ENCODE data around the gene STIL. TPM values are rescaled to one million over a fixed set of nuclear protein-coding genes. Genes with fewer than 3 reads are reported as not detected.
A peak's percentile ranks its signal among the peaks of the same experiment; 100 is the strongest.

Gene STIL
- total RNA-seq, 1 experiment from 2014 or later: 26.4 TPM

DNA sequence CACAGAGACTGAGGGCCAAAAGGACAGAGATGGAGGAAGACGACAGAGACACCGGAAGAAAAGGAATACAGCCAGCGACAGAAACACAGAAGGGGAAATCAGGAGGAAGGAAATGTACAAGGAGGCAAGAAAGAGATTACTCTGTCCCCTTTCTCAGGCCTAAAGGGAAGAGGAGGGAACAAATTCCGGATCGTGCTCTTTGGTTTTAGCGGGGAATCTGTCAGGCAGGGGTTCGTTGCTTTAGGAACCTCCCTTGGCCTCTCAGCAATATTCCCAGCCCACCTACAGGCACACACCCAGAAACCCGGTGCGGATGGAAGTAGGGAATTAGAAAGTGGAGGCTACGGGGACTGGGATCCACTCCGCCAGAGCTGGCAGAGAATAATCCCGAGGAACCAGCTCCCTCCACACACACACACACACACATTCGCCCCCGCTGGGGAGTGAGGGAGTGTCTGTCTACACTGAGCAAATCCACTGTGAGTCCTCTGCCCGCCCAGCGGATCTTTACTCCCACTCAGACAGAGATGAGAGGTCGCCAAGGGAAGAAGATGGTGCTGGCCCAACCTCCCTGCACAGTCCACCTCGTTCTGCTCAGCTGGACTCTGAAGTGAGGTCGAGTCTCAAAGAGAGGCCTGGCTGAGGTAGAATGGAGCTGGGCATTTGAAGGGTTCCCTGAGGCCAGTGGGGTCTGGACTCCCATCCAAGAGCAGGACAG lies 87.7 kb downstream of the STIL start:
- no peaks in the 10 kb centered on the region for H3K27me3 Mint-ChIP-seq (ENCODE audit: insufficient read depth, unreplicated experiment)
- ChIA-PET POLR2A (interaction anchor here (0.6 kb wide), 1 partner anchor 88 kb away, joined by 3 read pairs; the partner anchor contains the start of gene STIL), CTCF (interaction anchor here (1.0 kb wide), 1 partner anchor 47 kb away, joined by 6 read pairs; no protein-coding TSS in a partner anchor)
- TF ChIP-seq, protein P1, sequence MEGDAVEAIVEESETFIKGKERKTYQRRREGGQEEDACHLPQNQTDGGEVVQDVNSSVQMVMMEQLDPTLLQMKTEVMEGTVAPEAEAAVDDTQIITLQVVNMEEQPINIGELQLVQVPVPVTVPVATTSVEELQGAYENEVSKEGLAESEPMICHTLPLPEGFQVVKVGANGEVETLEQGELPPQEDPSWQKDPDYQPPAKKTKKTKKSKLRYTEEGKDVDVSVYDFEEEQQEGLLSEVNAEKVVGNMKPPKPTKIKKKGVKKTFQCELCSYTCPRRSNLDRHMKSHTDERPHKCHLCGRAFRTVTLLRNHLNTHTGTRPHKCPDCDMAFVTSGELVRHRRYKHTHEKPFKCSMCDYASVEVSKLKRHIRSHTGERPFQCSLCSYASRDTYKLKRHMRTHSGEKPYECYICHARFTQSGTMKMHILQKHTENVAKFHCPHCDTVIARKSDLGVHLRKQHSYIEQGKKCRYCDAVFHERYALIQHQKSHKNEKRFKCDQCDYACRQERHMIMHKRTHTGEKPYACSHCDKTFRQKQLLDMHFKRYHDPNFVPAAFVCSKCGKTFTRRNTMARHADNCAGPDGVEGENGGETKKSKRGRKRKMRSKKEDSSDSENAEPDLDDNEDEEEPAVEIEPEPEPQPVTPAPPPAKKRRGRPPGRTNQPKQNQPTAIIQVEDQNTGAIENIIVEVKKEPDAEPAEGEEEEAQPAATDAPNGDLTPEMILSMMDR (IDR thresholded peaks at IDR 0.05; ENCODE audit: insufficient read depth in 1 of 2, low read depth in 1 of 2, low read length in 1 of 2, severe bottlenecking in 1 of 2, unreplicated experiment in 1 of 2): no peak
- intact Hi-C loops (cut with micrococcal nuclease; ENCODE audit: unreplicated experiment): no loop called here
- 0 out of 2 replicates have a peak, but pooled peaks cover 3% of the 10 kb centered on the region for H3K4me1 ChIP-seq
- no peak overlapping the region for H3K4me3 Mint-ChIP-seq (ENCODE audit: unreplicated experiment)
- no peak for DNase-seq
- H3K36me3 Mint-ChIP-seq (ENCODE audit: insufficient read depth, unreplicated experiment): no peaks in the 10 kb centered on the region
- H3K36me3 ChIP-seq (ENCODE audit: control insufficient read depth, insufficient read depth, low read length): no peaks in the 10 kb centered on the region
- H3K9me3 Mint-ChIP-seq (ENCODE audit: unreplicated experiment): no peaks in the 10 kb centered on the region
- no peaks in the 10 kb centered on the region for H3K27me3 ChIP-seq (replicated peaks; ENCODE audit: control insufficient read depth, insufficient read depth, low read length)
- H3K4me3 ChIP-seq (ENCODE audit: low read depth, low read length): peak overlapping the region; percentile 53
- H3K4me1 Mint-ChIP-seq (ENCODE audit: low read depth, unreplicated experiment): no peaks in the 10 kb centered on the region
- no peaks in the 10 kb centered on the region for H3K9me3 ChIP-seq
- H3K27ac Mint-ChIP-seq (ENCODE audit: unreplicated experiment): no peak overlapping the region
- BruUV-seq (replicated peaks): TSS peak; percentile 38

DNA sequence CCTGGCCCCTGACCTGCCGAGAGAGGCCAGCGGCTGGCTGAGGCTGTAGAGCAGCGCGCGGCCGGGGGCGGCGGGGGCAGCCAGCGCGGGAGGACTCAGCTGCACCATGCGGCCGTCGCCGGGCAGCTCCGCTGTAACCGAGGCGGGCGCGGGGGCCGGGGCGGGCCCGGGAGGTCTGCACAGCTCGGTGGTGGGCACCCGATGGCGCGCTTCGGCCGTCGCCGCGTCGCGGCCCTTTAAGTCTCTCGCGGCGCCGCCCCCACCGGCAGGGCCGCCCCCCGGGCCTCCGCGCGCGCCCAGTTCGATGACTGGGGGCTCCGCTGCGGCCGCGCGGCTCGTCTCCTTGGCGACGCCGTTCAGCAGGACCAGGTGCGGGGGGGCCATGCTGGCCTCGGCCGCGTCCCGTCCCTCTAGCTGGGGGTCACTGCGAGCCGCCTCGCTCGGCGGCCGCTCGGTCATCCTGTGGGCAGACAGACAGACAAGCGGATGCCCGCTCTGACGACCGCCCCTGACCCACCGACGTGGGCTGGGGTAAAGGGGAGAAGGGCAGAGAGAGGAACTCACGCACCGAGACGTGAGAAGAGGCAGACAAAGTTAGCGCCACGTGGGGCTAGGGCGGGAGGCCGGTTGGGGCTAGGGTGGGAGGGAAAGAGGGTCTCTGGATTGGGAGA lies 88.4 kb downstream of the STIL start:
- TF ChIP-seq, protein P1 (IDR thresholded peaks at IDR 0.05; ENCODE audit: insufficient read depth in 1 of 2, low read depth in 1 of 2, low read length in 1 of 2, severe bottlenecking in 1 of 2, unreplicated experiment in 1 of 2): no peak
- intact Hi-C loops (cut with micrococcal nuclease; ENCODE audit: unreplicated experiment): no loop called here
- Histone ChIP-seq H3K4me3 (ENCODE audit: low read depth, low read length) (peak overlapping the region; percentile 53), H3K9me3 (no peaks in the 10 kb centered on the region), H3K36me3 (ENCODE audit: control insufficient read depth, insufficient read depth, low read length) (no peaks in the 10 kb centered on the region), H3K4me1 (0 out of 2 replicates have a peak, but pooled peaks cover 3% of the 10 kb centered on the region), H3K27me3 (replicated peaks; ENCODE audit: control insufficient read depth, insufficient read depth, low read length) (no peaks in the 10 kb centered on the region)
- DNase-seq: peak in 1 of 2 experiments; percentile 42
- no peaks in the 10 kb centered on the region for H3K9me3 Mint-ChIP-seq (ENCODE audit: unreplicated experiment)
- no peak overlapping the region for H3K4me3 Mint-ChIP-seq (ENCODE audit: unreplicated experiment)
- no peaks in the 10 kb centered on the region for H3K4me1 Mint-ChIP-seq (ENCODE audit: low read depth, unreplicated experiment)
- POLR2A ChIA-PET: interaction anchor here (0.6 kb wide), 1 partner anchor 38 kb away, joined by 7 read pairs; no protein-coding TSS in a partner anchor
- no peaks in the 10 kb centered on the region for H3K27me3 Mint-ChIP-seq (ENCODE audit: insufficient read depth, unreplicated experiment)
- CTCF ChIA-PET: interaction anchor here (0.9 to 1.0 kb wide), 2 partner anchors 35 to 46 kb away, joined by 3 to 6 read pairs; no protein-coding TSS in a partner anchor
- no peak overlapping the region for H3K27ac Mint-ChIP-seq (ENCODE audit: unreplicated experiment)
- BruUV-seq (replicated peaks): no TSS peak
- H3K36me3 Mint-ChIP-seq (ENCODE audit: insufficient read depth, unreplicated experiment): no peaks in the 10 kb centered on the region

DNA sequence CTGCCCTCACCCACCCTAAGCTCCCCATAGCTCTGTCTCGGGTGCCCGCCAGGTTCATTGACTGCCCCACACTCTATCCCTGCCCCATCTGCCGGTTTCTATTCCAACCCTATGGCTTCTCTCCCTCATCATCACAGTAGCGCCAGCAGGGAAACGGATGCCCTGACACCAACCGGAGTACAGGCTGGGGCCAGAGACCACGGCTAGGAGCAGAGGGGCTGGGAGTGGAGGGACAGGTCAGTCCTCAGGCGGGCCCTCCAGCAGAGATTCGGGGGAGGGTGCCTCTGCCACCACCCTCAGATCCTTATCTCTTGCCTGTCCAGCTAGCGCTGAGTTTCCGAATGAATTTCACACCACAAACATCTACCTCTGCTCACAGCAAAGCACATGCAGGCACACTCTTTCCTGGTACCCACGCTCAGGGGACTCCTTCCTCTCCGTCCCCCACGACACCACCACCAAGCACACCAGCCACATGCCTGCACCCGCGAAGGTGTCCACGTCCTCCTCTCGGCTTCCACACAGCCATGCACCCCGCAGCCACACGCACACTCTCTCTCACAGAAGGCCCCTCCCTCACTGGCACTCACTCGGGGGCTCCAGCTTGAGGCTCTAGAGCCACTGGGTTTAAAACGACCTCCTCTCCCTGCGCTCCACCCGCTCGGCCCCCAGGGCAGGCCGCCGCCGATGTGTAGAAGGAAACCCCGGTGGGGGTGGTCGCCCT lies 89.1 kb downstream of the STIL start:
- Mint-ChIP-seq H3K27me3 (ENCODE audit: insufficient read depth, unreplicated experiment) (no peaks in the 10 kb centered on the region), H3K4me3 (ENCODE audit: unreplicated experiment) (no peak overlapping the region), H3K9me3 (ENCODE audit: unreplicated experiment) (no peaks in the 10 kb centered on the region), H3K27ac (ENCODE audit: unreplicated experiment) (no peak overlapping the region), H3K36me3 (ENCODE audit: insufficient read depth, unreplicated experiment) (no peaks in the 10 kb centered on the region), H3K4me1 (ENCODE audit: low read depth, unreplicated experiment) (no peaks in the 10 kb centered on the region)
- POLR2A ChIA-PET: interaction anchor here (0.6 kb wide), 1 partner anchor 38 kb away, joined by 7 read pairs; no protein-coding TSS in a partner anchor
- no peaks in the 10 kb centered on the region for H3K9me3 ChIP-seq
- DNase-seq: no peak
- TF ChIP-seq, protein P1 (IDR thresholded peaks at IDR 0.05; ENCODE audit: insufficient read depth in 1 of 2, low read depth in 1 of 2, low read length in 1 of 2, severe bottlenecking in 1 of 2, unreplicated experiment in 1 of 2): no peak
- no peaks in the 10 kb centered on the region for H3K36me3 ChIP-seq (ENCODE audit: control insufficient read depth, insufficient read depth, low read length)
- BruUV-seq (replicated peaks): TSS peak; percentile 33
- H3K4me1 ChIP-seq: 0 out of 2 replicates have a peak, but pooled peaks cover 3% of the 10 kb centered on the region
- H3K4me3 ChIP-seq (ENCODE audit: low read depth, low read length): peak overlapping the region; percentile 53
- CTCF ChIA-PET: interaction anchor here (0.9 to 1.0 kb wide), 2 partner anchors 34 to 45 kb away, joined by 3 to 6 read pairs; no protein-coding TSS in a partner anchor
- H3K27me3 ChIP-seq (replicated peaks; ENCODE audit: control insufficient read depth, insufficient read depth, low read length): no peaks in the 10 kb centered on the region
- intact Hi-C loops (cut with micrococcal nuclease; ENCODE audit: unreplicated experiment): no loop called here
